GM23338 (cell line): Measurements from ENCODE around the gene TMEM117. TPM values are rescaled to one million over a fixed set of nuclear protein-coding genes. Genes with fewer than 3 reads are reported as not detected.

Experiments
- ATAC-seq: fragments of 200-7000 bp; cut with Tn5 transposase; 3 replicates; pipeline ENCODE4 v1.9.1; 2020
- DNase-seq: peaks from one replicate; pipeline ENCODE4 v3.0.0-alpha.2; 2015; ENCODE audit warnings: low spot score
- H2AFZ ChIP-seq: fragments of 200-600 bp; sonication (generic); 2 replicates; pipeline ENCODE4 v1.8.0; 2016; ENCODE audit warnings: antibody characterized with exemption, mild to moderate bottlenecking, moderate library complexity
- H3F3A ChIP-seq: fragments of 200-600 bp; sonication (generic); replicated peaks from 2 replicates; pipeline ENCODE4 v1.8.0; 2017; ENCODE audit warnings: antibody characterized with exemption, mixed run types, low read depth
- H3K27ac ChIP-seq: fragments of 200-600 bp; sonication (generic); 2 replicates; pipeline ENCODE4 v1.6.1; 2016; ENCODE audit warnings: low read depth
- H3K27me3 ChIP-seq: fragments of 200-600 bp; sonication (generic); 2 replicates; pipeline ENCODE4 v1.8.0; 2016; ENCODE audit warnings: mild to moderate bottlenecking, mixed run types, moderate library complexity; ENCODE audit not compliant: insufficient read depth
- H3K36me3 ChIP-seq: fragments of 200-600 bp; sonication (generic); 2 replicates; pipeline ENCODE4 v1.8.0; 2016; ENCODE audit warnings: mild to moderate bottlenecking; ENCODE audit not compliant: insufficient read depth
- H3K4me1 ChIP-seq: fragments of 200-600 bp; sonication (generic); 2 replicates; pipeline ENCODE4 v1.8.0; 2016; ENCODE audit warnings: mild to moderate bottlenecking, moderate library complexity; ENCODE audit not compliant: insufficient read depth
- H3K4me2 ChIP-seq: fragments of 200-600 bp; sonication (generic); 2 replicates; pipeline ENCODE4 v1.7.1; 2017; ENCODE audit warnings: mixed run types
- H3K4me3 ChIP-seq: fragments of 200-600 bp; sonication (generic); 2 replicates; pipeline ENCODE4 v1.6.1; 2016; ENCODE audit warnings: mixed run types
- H3K79me2 ChIP-seq: fragments of 200-600 bp; sonication (generic); replicated peaks from 2 replicates; pipeline ENCODE4 v1.8.0; 2017; ENCODE audit warnings: mild to moderate bottlenecking; ENCODE audit not compliant: insufficient read depth
- H3K9me2 ChIP-seq: fragments of 200-600 bp; sonication (generic); 2 replicates; pipeline ENCODE4 v1.8.0; 2017; ENCODE audit not compliant: insufficient read depth
- H4K20me1 ChIP-seq: fragments of 200-600 bp; sonication (generic); replicated peaks from 2 replicates; pipeline ENCODE4 v1.8.0; 2017; ENCODE audit warnings: mild to moderate bottlenecking; ENCODE audit not compliant: insufficient read depth
- H3K27ac Mint-ChIP-seq: 2 replicates; pipeline ENCODE4 v1.8.0; 2020; ENCODE audit warnings: inconsistent platforms, mild to moderate bottlenecking, moderate library complexity, mixed read lengths
- H3K27me3 Mint-ChIP-seq: 3 replicates; pipeline ENCODE4 v1.8.0; 2022; ENCODE audit warnings: low read depth, mild to moderate bottlenecking, moderate library complexity, mixed read lengths, inconsistent platforms; ENCODE audit not compliant: insufficient read depth, poor library complexity
- H3K36me3 Mint-ChIP-seq: 3 replicates; pipeline ENCODE4 v1.8.0; 2021; ENCODE audit warnings: low read depth, mild to moderate bottlenecking, inconsistent platforms, moderate library complexity, mixed read lengths
- H3K4me1 Mint-ChIP-seq: 3 replicates; pipeline ENCODE4 v1.8.0; 2020; ENCODE audit warnings: mild to moderate bottlenecking, inconsistent platforms, mixed read lengths
- H3K4me3 Mint-ChIP-seq: 3 replicates; pipeline ENCODE4 v1.8.0; 2021; ENCODE audit warnings: moderate library complexity, mild to moderate bottlenecking, inconsistent platforms, mixed read lengths
- H3K9me3 Mint-ChIP-seq: 3 replicates; pipeline ENCODE4 v1.8.0; 2020; ENCODE audit warnings: moderate library complexity, mild to moderate bottlenecking, inconsistent platforms, mixed read lengths
- CTCF ChIP-seq, 2 experiments: fragments of 200-600 bp in 1 of 2; sonication (generic) in 1 of 2; conservative IDR thresholded peaks; 2 replicates each; pipeline versions ENCODE4 v1.5.1 to v1.6.1; 2016 to 2017; ENCODE audit warnings: antibody characterized with exemption in 2 of 2, low read depth in 2 of 2, mild to moderate bottlenecking in 2 of 2, moderate library complexity in 1 of 2
- ETS1 ChIP-seq: IDR thresholded peaks from 2 replicates; pipeline ENCODE4 v1.6.1; 2016; ENCODE audit warnings: antibody characterized with exemption
- EZH2phosphoT487 ChIP-seq: fragments of 200-600 bp; sonication (generic); IDR thresholded peaks from one replicate; pipeline ENCODE4 v1.8.1; 2018; ENCODE audit warnings: antibody characterized with exemption; ENCODE audit not compliant: unreplicated experiment
- JUNB ChIP-seq: IDR thresholded peaks from one replicate; pipeline ENCODE4 v1.6.1; 2016; ENCODE audit warnings: antibody characterized with exemption; ENCODE audit not compliant: unreplicated experiment
- REST ChIP-seq: IDR thresholded peaks from one replicate; pipeline ENCODE4 v1.6.1; 2018; ENCODE audit warnings: antibody characterized with exemption; ENCODE audit not compliant: unreplicated experiment
- STAT1 ChIP-seq: IDR thresholded peaks from one replicate; pipeline ENCODE4 v1.6.1; 2016; ENCODE audit warnings: antibody characterized with exemption; ENCODE audit not compliant: unreplicated experiment
- ZNF114 ChIP-seq: fragments of 250-450 bp; sonication (Bioruptor Pico); IDR thresholded peaks from 2 replicates; pipeline ENCODE4 v1.5.0; 2020; ENCODE audit warnings: mild to moderate bottlenecking, moderate library complexity
- ZNF462 ChIP-seq: fragments of 250-450 bp; sonication (Bioruptor Pico); IDR thresholded peaks from 2 replicates; pipeline ENCODE4 v1.5.0; 2020; ENCODE audit warnings: mild to moderate bottlenecking, moderate library complexity
- polyA plus RNA-seq: library from polyadenylated mRNA; unstranded; fragments of >200 nt; fragmentation: Nextera tagmentation; extraction: Ambion mirVana; gene quantifications from 2 replicates; pipeline ENCODE4 v1.2.1, GENCODE V29; 2016
- total RNA-seq: library from RNA; depleted of rRNA; stranded (reverse); fragments of >200 nt; shearing (Covaris generic); gene quantifications from 2 replicates; pipeline ENCODE4 v1.2.3, GENCODE V29; 2014

The TMEM117 gene
- total and polyA plus RNA-seq, 2 experiments from 2014 or later, result 0.94 to 1.6 TPM

- TF ChIP-seq CTCF (conservative IDR thresholded peaks at IDR 0.05; ENCODE audit: low read depth in 2 of 2) (no peak), ZNF114 (no peak), EZH2phosphoT487 (no peak), JUNB (no peak), STAT1 (no peak), ETS1 (no peak)
These were observed 279.0 kb downstream of the TMEM117 start (continued) for GRCh38 chr12:44114906-44115305.

DNA sequence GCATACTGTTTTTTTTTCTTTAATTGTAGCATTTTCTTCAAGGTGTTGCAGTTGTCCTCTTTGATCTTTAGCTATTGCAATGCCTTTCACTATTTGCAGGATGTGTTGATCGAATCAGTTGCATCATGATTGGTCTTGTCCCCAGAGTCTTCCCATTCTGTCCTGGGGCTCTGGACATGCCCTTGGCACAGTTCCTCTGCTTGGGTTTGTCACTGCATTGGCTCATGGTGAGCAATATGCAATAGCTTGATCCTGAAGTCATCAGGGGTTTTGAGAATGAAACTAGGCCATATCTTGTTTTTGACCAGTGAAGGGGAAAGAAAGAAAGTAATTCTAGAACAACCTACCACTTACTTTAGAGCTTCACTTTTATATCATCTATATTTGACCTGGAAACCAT lies 281.5 kb downstream of the TMEM117 start:
- H3K9me2 ChIP-seq, result 0 out of 2 replicates have a peak, but pooled peaks cover 7% of the 10 kb centered on the region
- H3K4me1 ChIP-seq, result no peaks in the 10 kb centered on the region
- no peak overlapping the region; the same call in 1 of the 2 replicates for H2AFZ ChIP-seq
- Mint-ChIP-seq H3K9me3 (no peaks in the 10 kb centered on the region; the same call in 2 of the 3 replicates), H3K27me3 (no peaks in the 10 kb centered on the region), H3K4me1 (no peaks in the 10 kb centered on the region), H3K27ac (no peak overlapping the region), H3K36me3 (peaks cover 4% of the 10 kb centered on the region; the same call in 1 of the 3 replicates), H3K4me3 (no peak overlapping the region)
- no peak overlapping the region for H3K27ac ChIP-seq
- H4K20me1 ChIP-seq, result no peaks in the 10 kb centered on the region
- TF ChIP-seq ZNF462 (CRISPR knock-in tag), result no peak
- TF ChIP-seq ZNF114, result no peak
- TF ChIP-seq REST, result no peak
- TF ChIP-seq CTCF (conservative IDR thresholded peaks at IDR 0.05; ENCODE audit: low read depth in 2 of 2), result no peak
- H3K4me2 ChIP-seq, result no peak overlapping the region
- no peaks in the 10 kb centered on the region for H3K36me3 ChIP-seq
- no peaks in the 10 kb centered on the region for H3K27me3 ChIP-seq
- DNase-seq, result no peak
- H3K79me2 ChIP-seq, result no peaks in the 10 kb centered on the region
- ATAC-seq, result no peak
- no peaks in the 10 kb centered on the region for H3F3A ChIP-seq
- no peak overlapping the region for H3K4me3 ChIP-seq
